Subcutaneous abdominal adipose tissue (tissue), 5 donors: ENCODE measurements around the gene FBN1.

ENCODE experiments used
- H3K27ac ChIP-seq: one replicate; pipeline ENCODE4 v1.7.0; 2013; ENCODE audit warnings: low read depth, mild to moderate bottlenecking, inconsistent platforms, low read length, moderate library complexity
- H3K27me3 ChIP-seq, 5 donors: one replicate each; pipeline ENCODE4 v1.7.0; 2013; ENCODE audit warnings: low read length in 5 of 5, inconsistent platforms in 1 of 5; ENCODE audit not compliant: control insufficient read depth in 5 of 5, insufficient read depth in 4 of 5
- H3K36me3 ChIP-seq, 5 donors: one replicate each; pipeline ENCODE4 v1.7.0; 2013; ENCODE audit warnings: low read length in 5 of 5; ENCODE audit not compliant: control insufficient read depth in 5 of 5, insufficient read depth in 5 of 5
- H3K4me1 ChIP-seq, 5 donors: one replicate each; pipeline ENCODE4 v1.7.0; 2013; ENCODE audit warnings: low read length in 5 of 5, mild to moderate bottlenecking in 3 of 5, moderate library complexity in 1 of 5; ENCODE audit not compliant: control insufficient read depth in 5 of 5, insufficient read depth in 5 of 5
- H3K4me3 ChIP-seq, 5 donors: one replicate each; pipeline ENCODE4 v1.7.0; 2013; ENCODE audit warnings: low read length in 5 of 5, low read depth in 1 of 5
- H3K9ac ChIP-seq, 5 donors: one replicate each; pipeline ENCODE4 v1.7.0; 2013; ENCODE audit warnings: low read length in 5 of 5, mild to moderate bottlenecking in 4 of 5, moderate library complexity in 3 of 5
- H3K9me3 ChIP-seq, 5 donors: one replicate each; pipeline ENCODE4 v1.7.0; 2013; ENCODE audit warnings: low read length in 5 of 5; ENCODE audit not compliant: control insufficient read depth in 5 of 5
- donor health status: healthy.
- donor health status: healthy.
- donor health status: healthy.
- donor health status: healthy.
- donor health status: healthy.

FBN1 gene

GRCh38 chr15:48538941-48539340 is 106.6 kb downstream of the FBN1 start:
- Histone ChIP-seq H3K9ac (no peak overlapping the region), H3K4me1 (peaks cover 3 to 47% (median 38%) of the 10 kb centered on the region in 5 donors), H3K4me3 (no peak overlapping the region), H3K27me3 (no peaks in the 10 kb centered on the region), H3K27ac (no peak overlapping the region), H3K36me3 (peaks cover 0 to 12% (median 0%) of the 10 kb centered on the region in 5 donors), H3K9me3 (no peaks in the 10 kb centered on the region)

- peaks cover 3 to 41% (median 37%) of the 10 kb centered on the region in 5 donors for H3K4me1 ChIP-seq
- H3K36me3 ChIP-seq: peaks cover 0 to 14% (median 3%) of the 10 kb centered on the region in 5 donors
- no peaks in the 10 kb centered on the region for H3K9me3 ChIP-seq
- no peak overlapping the region for H3K9ac ChIP-seq
- no peak overlapping the region for H3K4me3 ChIP-seq
- H3K27me3 ChIP-seq: no peaks in the 10 kb centered on the region
- H3K27ac ChIP-seq: peak overlapping the region; percentile 25
These were observed 108.0 kb downstream of the FBN1 start for GRCh38 chr15:48537271-48538113.

GRCh38 chr15:48536681-48537091 is 108.8 kb downstream of the FBN1 start:
- Histone ChIP-seq H3K27ac (peak overlapping the region; percentile 25), H3K27me3 (no peaks in the 10 kb centered on the region), H3K4me1 (peaks cover 0 to 32% (median 29%) of the 10 kb centered on the region in 5 donors), H3K9ac (peak overlapping the region in 1 of 5 donors; percentile 8), H3K36me3 (peaks cover 0 to 19% (median 3%) of the 10 kb centered on the region in 5 donors), H3K9me3 (no peaks in the 10 kb centered on the region), H3K4me3 (no peak overlapping the region)

- Histone ChIP-seq H3K9ac (no peak overlapping the region), H3K36me3 (peaks cover 7 to 33% (median 14%) of the 10 kb centered on the region in 5 donors), H3K27me3 (no peaks in the 10 kb centered on the region), H3K27ac (no peak overlapping the region), H3K4me3 (no peak overlapping the region), H3K9me3 (no peaks in the 10 kb centered on the region), H3K4me1 (peaks cover 2 to 26% (median 22%) of the 10 kb centered on the region in 5 donors)
These were observed 111.5 kb downstream of the FBN1 start for GRCh38 chr15:48533982-48534381.

- Histone ChIP-seq H3K4me3 (no peak overlapping the region), H3K9ac (no peak overlapping the region), H3K9me3 (no peaks in the 10 kb centered on the region), H3K36me3 (peaks cover 11 to 40% (median 14%) of the 10 kb centered on the region in 5 donors), H3K27ac (no peak overlapping the region), H3K4me1 (peaks cover 2 to 26% (median 22%) of the 10 kb centered on the region in 5 donors), H3K27me3 (no peaks in the 10 kb centered on the region)
These were observed 112.6 kb downstream of the FBN1 start for GRCh38 chr15:48532946-48533345.

GRCh38 chr15:48530528-48530927 is 115.0 kb downstream of the FBN1 start:
- Histone ChIP-seq H3K4me1 (peaks cover 0 to 8% (median 4%) of the 10 kb centered on the region in 5 donors), H3K9me3 (no peaks in the 10 kb centered on the region), H3K4me3 (no peak overlapping the region), H3K9ac (no peak overlapping the region), H3K27me3 (no peaks in the 10 kb centered on the region), H3K36me3 (peaks cover 16 to 53% (median 22%) of the 10 kb centered on the region in 5 donors), H3K27ac (no peak overlapping the region)

GRCh38 chr15:48528921-48529320 is 116.6 kb downstream of the FBN1 start:
- Histone ChIP-seq H3K36me3 (peaks cover 25 to 59% (median 29%) of the 10 kb centered on the region in 5 donors), H3K9me3 (no peaks in the 10 kb centered on the region), H3K9ac (no peak overlapping the region), H3K4me1 (peaks cover 0 to 2% (median 1%) of the 10 kb centered on the region in 5 donors), H3K27ac (no peak overlapping the region), H3K4me3 (no peak overlapping the region), H3K27me3 (no peaks in the 10 kb centered on the region)

GRCh38 chr15:48527517-48527916 is 118.0 kb downstream of the FBN1 start:
- Histone ChIP-seq H3K4me1 (peaks cover 0 to 2% (median 0%) of the 10 kb centered on the region in 5 donors), H3K4me3 (no peak overlapping the region), H3K36me3 (peaks cover 18 to 58% (median 32%) of the 10 kb centered on the region in 5 donors), H3K27me3 (no peaks in the 10 kb centered on the region), H3K27ac (no peak overlapping the region), H3K9ac (no peak overlapping the region), H3K9me3 (no peaks in the 10 kb centered on the region)

- no peaks in the 10 kb centered on the region for H3K27me3 ChIP-seq
- no peak overlapping the region for H3K4me3 ChIP-seq
- H3K4me1 ChIP-seq: no peaks in the 10 kb centered on the region
- no peak overlapping the region for H3K27ac ChIP-seq
- H3K9ac ChIP-seq: no peak overlapping the region
- no peaks in the 10 kb centered on the region for H3K9me3 ChIP-seq
- H3K36me3 ChIP-seq: peaks cover 24 to 67% (median 32%) of the 10 kb centered on the region in 5 donors
These were observed 122.6 kb downstream of the FBN1 start for GRCh38 chr15:48522911-48523310.

GRCh38 chr15:48522123-48522522 is 123.4 kb downstream of the FBN1 start:
- H3K9me3 ChIP-seq: no peaks in the 10 kb centered on the region
- H3K36me3 ChIP-seq: peaks cover 25 to 68% (median 35%) of the 10 kb centered on the region in 5 donors
- no peaks in the 10 kb centered on the region for H3K4me1 ChIP-seq

More at GRCh38 chr15:48522123-48522522, 123.4 kb downstream of the FBN1 start:
- Histone ChIP-seq H3K27me3 (no peaks in the 10 kb centered on the region), H3K9ac (no peak overlapping the region), H3K27ac (no peak overlapping the region), H3K4me3 (no peak overlapping the region)
